Mucosa of stomach (tissue), 1 donor: Measurements from ENCODE around the gene OPCML.

Source experiments
- H3K27me3 ChIP-seq: one replicate; pipeline ENCODE4 v1.7.0; 2013; ENCODE audit warnings: mild to moderate bottlenecking, low read length; ENCODE audit not compliant: control insufficient read depth, insufficient read depth
- H3K36me3 ChIP-seq: one replicate; pipeline ENCODE4 v1.7.0; 2013; ENCODE audit warnings: low read length; ENCODE audit not compliant: control insufficient read depth, insufficient read depth
- H3K4me1 ChIP-seq: one replicate; pipeline ENCODE4 v1.7.0; 2013; ENCODE audit warnings: mild to moderate bottlenecking, low read length; ENCODE audit not compliant: control insufficient read depth, insufficient read depth
- H3K4me3 ChIP-seq: one replicate; pipeline ENCODE4 v1.7.0; 2013; ENCODE audit warnings: low read length
- H3K9ac ChIP-seq: one replicate; pipeline ENCODE4 v1.7.0; 2013; ENCODE audit warnings: mild to moderate bottlenecking, low read length, moderate library complexity
- H3K9me3 ChIP-seq: one replicate; pipeline ENCODE4 v1.7.0; 2013; ENCODE audit warnings: mild to moderate bottlenecking, low read length, moderate library complexity; ENCODE audit not compliant: control insufficient read depth
- donor health status: Pancreatic carcinoma.

Gene OPCML

DNA sequence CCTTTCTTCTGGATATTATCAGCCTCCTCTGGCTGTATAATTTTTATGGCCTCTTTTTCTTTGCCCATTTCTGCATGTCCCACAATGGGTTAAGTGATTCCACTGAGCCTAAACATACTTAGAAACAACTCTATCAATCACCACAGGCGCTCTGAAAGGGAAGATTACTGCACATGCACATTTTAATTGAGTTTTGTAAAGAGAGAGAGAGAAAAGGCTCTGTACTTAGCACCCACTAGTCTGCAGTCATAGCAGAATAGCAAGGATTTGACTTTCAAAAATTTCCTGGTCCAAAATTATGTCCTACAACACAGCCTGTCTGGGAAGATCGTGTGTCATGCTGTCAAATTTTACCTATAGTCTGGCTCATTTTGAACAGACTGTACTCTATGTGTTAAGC lies 758.5 kb downstream of the OPCML start:
- Histone ChIP-seq H3K9me3 (no peaks in the 10 kb centered on the region), H3K9ac (no peak overlapping the region), H3K4me3 (no peak overlapping the region), H3K36me3 (no peaks in the 10 kb centered on the region), H3K27me3 (no peaks in the 10 kb centered on the region), H3K4me1 (no peaks in the 10 kb centered on the region)

DNA sequence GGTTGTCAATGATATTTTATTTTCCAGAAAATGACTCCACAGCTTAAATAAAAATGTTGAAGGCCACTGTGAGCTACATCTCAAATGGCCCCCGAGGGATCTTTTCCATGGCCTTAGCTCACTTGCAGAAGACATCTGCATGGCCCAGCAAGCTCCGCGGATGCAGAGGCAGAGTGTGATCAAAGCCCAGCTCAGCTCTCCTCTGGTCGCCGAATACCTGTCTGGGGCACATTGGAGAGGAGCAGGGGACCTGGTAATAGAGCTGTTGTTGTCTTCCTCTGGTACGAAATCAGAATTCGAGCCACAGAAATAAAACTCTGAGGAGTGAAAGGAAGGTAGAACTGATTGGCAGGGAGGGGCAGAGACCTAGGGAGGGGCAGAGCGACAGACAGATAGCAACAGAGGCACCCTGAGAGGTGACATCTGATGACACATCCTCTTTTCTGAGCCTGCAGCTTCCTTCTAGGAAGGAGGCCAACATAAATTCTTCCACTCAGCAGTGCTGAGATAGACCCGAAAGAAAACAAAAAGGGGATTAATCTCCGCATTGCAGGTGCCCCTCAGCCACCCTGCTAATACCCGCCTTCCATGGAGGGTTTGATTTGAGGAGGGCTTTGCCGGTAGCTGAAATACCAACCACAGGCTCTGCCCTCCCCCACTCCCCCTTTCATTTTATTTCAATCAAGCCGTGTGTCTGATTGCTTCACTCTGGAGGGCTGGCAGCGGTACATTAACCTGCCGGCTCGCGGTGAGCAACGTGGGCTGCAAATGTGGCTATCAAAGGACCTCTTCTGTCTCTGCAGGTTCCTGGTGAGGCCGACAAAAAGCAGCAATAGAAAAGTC lies 759.4 kb downstream of the OPCML start:
- H3K4me1 ChIP-seq = no peaks in the 10 kb centered on the region
- H3K27me3 ChIP-seq = no peaks in the 10 kb centered on the region
- H3K9ac ChIP-seq = no peak overlapping the region
- H3K9me3 ChIP-seq = no peaks in the 10 kb centered on the region
- H3K4me3 ChIP-seq = no peak overlapping the region
- no peaks in the 10 kb centered on the region for H3K36me3 ChIP-seq

DNA sequence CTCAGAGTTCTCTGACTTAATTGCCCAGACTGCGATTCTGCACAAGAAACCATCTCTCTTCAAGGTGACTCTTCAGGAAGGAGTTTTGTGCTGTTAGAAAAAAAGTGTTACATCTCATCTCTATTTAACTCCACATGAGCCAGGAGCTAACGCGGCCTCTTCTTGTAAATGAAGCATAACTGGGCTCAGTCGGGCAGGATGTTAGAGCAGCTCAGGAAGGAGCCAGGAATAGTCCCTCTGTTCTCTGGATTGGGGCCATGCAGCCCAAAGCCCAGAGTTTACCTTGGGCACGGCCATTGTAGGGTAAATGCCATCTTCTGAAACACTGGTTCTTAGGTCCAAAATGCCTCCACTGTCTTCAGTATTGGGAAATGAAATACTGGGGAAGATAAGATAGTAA lies 760.6 kb downstream of the OPCML start:
- Histone ChIP-seq H3K4me3 (no peak overlapping the region), H3K27me3 (no peaks in the 10 kb centered on the region), H3K4me1 (no peaks in the 10 kb centered on the region), H3K9ac (no peak overlapping the region), H3K36me3 (no peaks in the 10 kb centered on the region), H3K9me3 (no peaks in the 10 kb centered on the region)

DNA sequence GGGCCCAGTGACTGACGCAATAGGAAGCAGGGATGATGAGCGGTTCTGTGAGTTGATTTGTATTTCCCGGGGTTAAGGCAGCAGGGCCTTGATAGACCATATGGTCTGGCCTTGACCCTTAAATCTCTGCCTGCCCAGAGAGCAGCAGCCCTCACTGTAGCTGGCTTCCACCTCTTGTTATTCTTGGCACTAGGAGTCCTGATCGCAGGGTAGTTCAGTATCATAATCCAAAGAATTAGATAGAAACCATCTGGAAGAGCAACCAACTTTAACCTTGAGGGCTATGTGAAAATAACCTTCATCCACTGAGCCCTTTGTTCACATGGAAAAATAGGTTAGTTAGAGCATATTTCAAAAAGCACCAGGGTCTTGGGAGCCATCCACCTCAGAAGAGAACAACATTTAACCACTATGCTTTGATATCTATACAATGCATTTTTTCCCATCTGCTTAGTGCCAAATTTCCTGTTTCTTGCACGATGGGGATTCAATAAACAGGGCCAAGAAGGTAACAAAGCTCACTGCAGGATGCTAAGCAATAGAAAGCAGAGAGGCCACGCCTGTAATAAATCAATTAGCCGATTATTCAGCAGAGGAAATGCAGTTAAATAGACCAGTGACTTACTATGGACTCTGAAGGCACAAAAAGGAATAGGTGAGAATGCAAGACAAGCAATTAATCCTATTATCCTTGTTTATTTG lies 761.3 kb downstream of the OPCML start:
- H3K9ac ChIP-seq = no peak overlapping the region
- no peaks in the 10 kb centered on the region for H3K9me3 ChIP-seq
- H3K36me3 ChIP-seq = no peaks in the 10 kb centered on the region
- no peaks in the 10 kb centered on the region for H3K27me3 ChIP-seq
- no peak overlapping the region for H3K4me3 ChIP-seq
- H3K4me1 ChIP-seq = no peaks in the 10 kb centered on the region

DNA sequence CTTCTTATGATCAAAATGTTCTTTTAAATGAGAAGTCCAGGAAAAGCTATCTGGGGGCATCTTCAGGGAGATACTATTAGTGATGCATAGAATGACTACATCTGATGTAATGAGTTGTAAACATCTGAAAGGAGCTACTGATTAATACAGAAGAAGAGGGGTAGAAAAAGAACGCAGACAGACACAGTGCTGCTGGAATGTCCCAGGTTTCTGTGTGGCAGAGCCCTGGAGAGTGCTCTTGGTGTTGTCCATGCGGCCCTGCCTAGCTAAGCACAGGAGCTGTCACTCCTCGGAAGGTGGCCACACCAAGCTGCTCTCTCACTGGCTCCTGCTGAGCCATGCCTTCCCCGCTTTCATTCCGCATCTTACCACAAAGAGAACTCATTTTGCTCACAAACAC lies 768.8 kb downstream of the OPCML start:
- Histone ChIP-seq H3K4me1 (no peaks in the 10 kb centered on the region), H3K27me3 (no peaks in the 10 kb centered on the region), H3K9me3 (no peaks in the 10 kb centered on the region), H3K36me3 (no peaks in the 10 kb centered on the region), H3K4me3 (no peak overlapping the region), H3K9ac (no peak overlapping the region)

DNA sequence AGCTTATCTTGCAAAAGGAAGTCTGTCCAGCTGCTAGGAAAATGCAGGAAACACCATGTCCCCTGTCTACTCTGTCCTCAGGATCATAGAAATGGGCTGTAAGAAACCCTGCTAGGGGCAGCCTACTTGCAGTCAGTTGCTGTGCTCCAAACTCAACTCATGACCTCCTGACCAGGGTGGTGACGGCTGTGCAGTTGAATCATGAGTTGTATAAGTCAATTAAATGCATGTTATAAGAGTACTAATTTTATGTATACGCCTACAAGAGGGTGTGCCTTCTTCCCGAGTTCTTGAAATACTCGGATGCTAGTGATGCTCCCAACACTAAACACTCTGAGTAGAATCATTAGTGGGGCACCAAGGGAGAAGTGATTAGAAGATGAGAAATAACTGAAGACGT lies 776.4 kb downstream of the OPCML start:
- Histone ChIP-seq H3K36me3 (no peaks in the 10 kb centered on the region), H3K4me1 (no peaks in the 10 kb centered on the region)

DNA sequence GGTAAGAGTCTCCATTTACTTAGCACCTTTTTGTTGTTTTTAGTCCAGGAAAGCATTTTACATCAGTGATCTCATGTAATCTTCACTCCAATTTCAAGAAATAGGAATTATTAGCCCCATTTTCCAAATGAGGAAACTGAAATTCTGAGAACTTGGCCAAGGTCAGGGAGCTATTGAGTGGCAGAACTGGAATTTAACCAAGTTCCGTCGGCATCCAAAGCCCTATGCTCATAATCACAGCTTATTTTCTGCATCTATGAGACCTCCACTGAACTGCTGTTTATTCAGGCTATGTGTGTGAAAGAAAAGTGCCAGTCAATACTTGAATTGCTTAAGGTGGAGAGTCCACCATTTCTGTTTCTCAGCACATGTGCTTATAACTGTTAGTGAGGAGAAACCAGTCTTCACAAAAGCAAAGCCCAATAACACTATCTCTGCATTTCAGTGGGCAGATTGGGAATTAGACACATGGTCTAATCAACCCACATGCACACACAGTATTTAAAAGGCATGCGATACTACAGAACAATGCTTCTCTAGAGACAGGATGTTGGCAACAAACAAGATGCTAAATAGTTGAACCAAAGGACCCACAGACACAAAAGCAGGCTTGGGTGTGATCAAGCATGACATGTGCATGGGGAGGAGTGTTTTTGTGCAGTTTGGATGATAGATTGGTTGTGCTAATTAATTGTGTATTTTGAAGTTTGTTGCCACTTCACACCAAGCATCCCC lies 780.6 kb downstream of the OPCML start:
- H3K4me1 ChIP-seq = no peaks in the 10 kb centered on the region
- H3K36me3 ChIP-seq = no peaks in the 10 kb centered on the region
- H3K9ac ChIP-seq = no peak overlapping the region
- H3K9me3 ChIP-seq = no peaks in the 10 kb centered on the region
- H3K27me3 ChIP-seq = no peaks in the 10 kb centered on the region
- no peak overlapping the region for H3K4me3 ChIP-seq

More for the DNA sequence above, 776.4 kb downstream of the OPCML start:
- Histone ChIP-seq H3K9ac (no peak overlapping the region), H3K4me3 (no peak overlapping the region), H3K27me3 (no peaks in the 10 kb centered on the region), H3K9me3 (no peaks in the 10 kb centered on the region)

DNA sequence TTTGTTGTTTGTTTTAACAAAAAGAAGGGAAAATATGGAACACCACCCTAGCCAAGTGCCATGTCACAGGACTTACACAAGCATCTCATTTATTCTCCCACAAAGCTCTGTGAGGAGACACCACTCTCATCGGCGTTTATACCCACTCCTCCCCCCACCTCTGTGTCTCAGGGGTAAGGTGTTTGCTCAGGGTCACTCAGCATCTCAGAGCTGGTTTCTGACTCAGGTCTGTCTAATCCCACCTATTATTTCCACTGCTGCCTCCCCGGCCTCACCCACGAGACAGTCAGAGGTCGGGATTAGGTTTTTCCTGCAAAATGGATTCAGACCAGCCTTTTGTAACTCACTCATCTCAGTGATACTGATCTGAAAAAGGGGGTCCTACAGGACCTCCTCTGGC lies 786.0 kb downstream of the OPCML start:
- no peak overlapping the region for H3K9ac ChIP-seq
- H3K9me3 ChIP-seq = no peaks in the 10 kb centered on the region
- no peaks in the 10 kb centered on the region for H3K36me3 ChIP-seq
- H3K4me1 ChIP-seq = no peaks in the 10 kb centered on the region
- no peak overlapping the region for H3K4me3 ChIP-seq
- no peaks in the 10 kb centered on the region for H3K27me3 ChIP-seq

DNA sequence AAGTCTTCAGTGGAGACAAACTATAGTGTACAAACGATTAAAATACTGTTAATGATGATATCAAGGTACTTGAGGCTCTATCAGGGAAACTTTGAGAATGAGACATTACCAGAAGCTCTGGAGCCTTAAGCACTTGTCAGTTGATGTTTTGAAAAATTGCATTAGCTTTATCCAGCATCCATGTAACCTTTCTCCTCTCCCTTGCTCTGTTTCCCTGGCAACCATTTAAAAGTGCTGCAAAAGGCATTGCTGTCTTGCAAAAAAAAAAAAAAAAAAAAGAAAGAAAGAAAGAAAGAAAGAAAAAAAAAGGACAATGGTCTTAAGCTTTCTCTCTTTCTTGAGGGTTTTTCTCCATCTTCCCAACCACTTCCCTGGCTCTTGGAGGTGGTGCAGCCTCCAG lies 787.0 kb downstream of the OPCML start:
- Histone ChIP-seq H3K4me3 (no peak overlapping the region), H3K4me1 (no peaks in the 10 kb centered on the region), H3K9ac (no peak overlapping the region), H3K9me3 (no peaks in the 10 kb centered on the region), H3K36me3 (no peaks in the 10 kb centered on the region), H3K27me3 (no peaks in the 10 kb centered on the region)

DNA sequence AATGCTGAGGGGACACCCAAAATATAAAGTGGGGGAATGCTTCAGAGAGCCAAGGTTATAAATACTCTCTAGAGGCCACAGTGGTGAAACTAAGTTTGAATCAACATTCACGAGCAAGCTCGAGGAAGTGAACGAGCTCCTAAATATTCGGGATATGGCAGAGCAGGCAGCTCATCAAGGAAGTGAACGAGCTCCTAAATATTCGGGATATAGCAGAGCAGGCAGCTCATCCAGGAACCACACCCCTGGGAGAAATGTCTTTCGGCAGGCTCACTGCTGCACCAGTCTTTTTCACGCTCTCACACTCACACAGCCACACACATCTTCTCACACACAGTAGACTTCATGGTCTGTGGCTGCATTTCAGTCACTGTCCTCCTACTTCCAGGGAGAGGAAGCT lies 787.5 kb downstream of the OPCML start:
- Histone ChIP-seq H3K27me3 (no peaks in the 10 kb centered on the region), H3K4me1 (no peaks in the 10 kb centered on the region), H3K4me3 (no peak overlapping the region), H3K9me3 (no peaks in the 10 kb centered on the region), H3K9ac (no peak overlapping the region), H3K36me3 (no peaks in the 10 kb centered on the region)

DNA sequence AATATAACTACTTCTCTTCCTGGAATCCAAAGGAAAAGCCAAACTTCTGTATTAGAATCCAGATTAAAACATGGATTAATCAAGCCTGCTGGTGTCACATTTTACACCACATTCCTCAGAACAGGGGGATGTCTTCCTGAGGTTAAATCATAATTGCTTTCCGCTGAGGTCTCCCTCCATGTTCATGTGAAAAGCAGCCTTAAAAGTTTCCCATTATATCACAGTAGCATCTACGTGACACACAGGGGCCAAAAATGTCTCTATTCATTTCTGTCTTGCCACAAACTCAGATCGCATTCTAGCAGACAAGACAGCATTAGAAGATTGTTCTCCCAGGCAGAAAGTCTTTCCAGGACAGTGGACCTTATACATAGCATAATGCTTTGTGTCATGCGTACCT lies 788.7 kb downstream of the OPCML start:
- Histone ChIP-seq H3K9ac (no peak overlapping the region), H3K4me3 (no peak overlapping the region), H3K36me3 (no peaks in the 10 kb centered on the region), H3K27me3 (no peaks in the 10 kb centered on the region), H3K4me1 (no peaks in the 10 kb centered on the region), H3K9me3 (no peaks in the 10 kb centered on the region)

DNA sequence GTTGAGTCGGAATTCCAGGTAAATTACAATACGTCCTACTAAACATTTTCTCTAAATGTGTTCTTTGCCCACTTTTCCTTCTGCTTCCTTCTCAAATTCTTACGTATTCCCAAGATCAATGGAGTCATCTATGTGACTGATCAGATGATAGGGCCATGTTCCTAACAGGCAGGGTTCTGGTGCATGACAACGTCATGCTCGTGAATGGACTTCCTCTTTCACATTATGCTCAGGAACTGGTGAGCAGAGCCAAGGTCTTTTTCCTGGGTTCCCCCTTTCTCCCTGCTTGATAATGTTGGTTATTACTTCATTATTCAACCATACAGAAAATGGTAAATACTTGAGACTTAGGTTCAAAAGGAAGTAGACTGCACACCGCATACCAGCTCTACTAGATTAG lies 789.4 kb downstream of the OPCML start:
- Histone ChIP-seq H3K36me3 (no peaks in the 10 kb centered on the region), H3K9ac (no peak overlapping the region), H3K9me3 (no peaks in the 10 kb centered on the region), H3K4me3 (no peak overlapping the region), H3K4me1 (no peaks in the 10 kb centered on the region), H3K27me3 (no peaks in the 10 kb centered on the region)
